Activated CD4-positive, alpha-beta T cell treated with anti-CD3 and anti-CD28 coated beads, Interleukin-2, amount 50 U/mL, for 48 hours (primary cell): ENCODE measurements around the gene GLCE.
"Not testable (repeated sequence)": the region's sequence is repeated elsewhere in the genome, so short reads cannot be mapped to it uniquely, and the experiment has no call there.

ENCODE experiments used
- DNase-seq, 2 experiments: peaks; one replicate each; pipeline ENCODE4 v3.0.0-alpha.2; 2020

Gene GLCE

GRCh38 chr15:69138963-69139362 is 21.5 kb upstream of the GLCE start:
- DNase-seq = no peak

GRCh38 chr15:69140306-69140705 is 20.1 kb upstream of the GLCE start:
- DNase-seq = no peak

DNA sequence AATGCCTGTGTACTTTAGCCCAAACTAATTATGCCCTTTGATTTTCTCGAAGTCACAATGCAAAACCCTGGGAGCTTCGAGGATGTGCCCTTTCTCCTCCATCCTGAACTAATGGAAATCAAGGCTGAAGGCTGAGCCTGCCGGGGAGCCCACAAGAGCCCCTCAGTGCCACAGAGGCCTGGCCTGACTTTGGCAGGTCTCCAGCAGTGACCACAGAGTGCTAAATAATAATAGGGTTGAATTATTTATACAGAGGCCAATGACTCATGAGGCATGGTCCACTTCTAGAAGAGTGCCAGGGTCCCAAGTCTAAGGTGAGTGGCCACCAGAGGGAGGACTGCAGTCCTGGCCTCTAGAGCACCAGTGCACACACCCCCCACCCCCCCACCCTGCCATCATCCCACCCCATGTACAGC is 19.1 kb upstream of the GLCE start:
- no peak for DNase-seq

GRCh38 chr15:69141833-69142232 is 18.6 kb upstream of the GLCE start:
- DNase-seq = no peak

- no peak for DNase-seq
These were observed 16.5 kb upstream of the GLCE start for GRCh38 chr15:69143756-69144436.

- no peak for DNase-seq
These were observed 15.9 kb upstream of the GLCE start for GRCh38 chr15:69144530-69144929.

GRCh38 chr15:69145149-69145693 is 15.2 kb upstream of the GLCE start:
- DNase-seq = no peak

DNA sequence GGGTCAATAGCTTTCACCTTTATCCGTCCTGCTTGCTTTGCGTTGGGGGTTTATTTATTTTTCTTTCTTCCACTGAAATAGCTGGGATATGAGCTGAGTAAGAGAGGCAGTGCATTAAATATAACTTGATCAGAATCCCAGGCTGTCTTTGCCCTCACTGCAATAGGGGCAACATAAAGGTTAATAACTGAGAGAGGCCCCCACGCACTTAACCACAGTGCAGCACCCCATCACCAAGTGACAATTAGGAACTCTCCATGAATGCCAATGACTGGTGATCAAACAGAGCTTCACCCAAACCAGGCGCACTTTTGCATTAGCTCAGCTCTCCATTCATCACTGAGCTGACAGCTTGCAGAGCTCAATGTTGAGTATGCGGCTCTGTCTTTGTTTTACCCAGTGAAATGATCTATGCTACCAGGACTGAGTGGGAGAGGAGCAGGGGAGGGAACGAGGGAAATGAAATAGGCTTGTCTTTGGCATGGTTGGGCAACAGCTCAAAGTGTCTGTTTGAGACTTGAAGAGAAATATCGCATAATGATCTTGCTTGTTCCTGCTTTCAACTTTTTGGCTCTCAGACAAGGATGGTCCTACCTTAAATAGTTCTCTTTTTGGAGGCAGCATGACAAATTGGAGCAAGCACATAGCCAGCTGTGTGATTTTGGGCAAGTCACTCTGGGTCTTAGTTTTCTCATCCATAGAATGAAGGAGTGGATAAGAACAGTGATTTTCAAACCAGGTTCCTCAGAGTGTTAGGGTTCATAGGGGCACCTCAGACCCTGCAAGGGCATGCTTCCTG is 14.5 kb upstream of the GLCE start:
- DNase-seq = no peak

- DNase-seq = no peak
These were observed 13.6 kb upstream of the GLCE start for GRCh38 chr15:69146724-69147435.

DNA sequence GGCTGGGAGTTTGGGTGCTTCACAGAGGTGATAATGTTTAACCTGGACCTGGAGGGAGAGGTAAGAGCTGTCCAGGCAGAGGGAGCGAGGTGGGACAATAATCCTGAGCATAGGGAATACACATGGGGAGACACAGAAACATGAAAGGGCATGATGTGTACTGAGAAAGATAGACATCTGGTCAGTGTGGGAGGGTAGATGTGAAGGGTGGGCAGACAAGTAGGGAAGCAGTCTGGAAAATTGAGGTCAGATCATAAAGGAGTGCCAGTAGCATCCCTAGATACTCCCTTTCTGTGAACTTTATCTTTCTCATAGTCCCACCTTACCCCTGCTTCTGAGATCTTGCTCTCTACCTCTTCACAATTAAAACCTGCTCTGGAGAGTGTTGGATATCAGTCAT is 12.0 kb upstream of the GLCE start:
- no peak for DNase-seq

DNA sequence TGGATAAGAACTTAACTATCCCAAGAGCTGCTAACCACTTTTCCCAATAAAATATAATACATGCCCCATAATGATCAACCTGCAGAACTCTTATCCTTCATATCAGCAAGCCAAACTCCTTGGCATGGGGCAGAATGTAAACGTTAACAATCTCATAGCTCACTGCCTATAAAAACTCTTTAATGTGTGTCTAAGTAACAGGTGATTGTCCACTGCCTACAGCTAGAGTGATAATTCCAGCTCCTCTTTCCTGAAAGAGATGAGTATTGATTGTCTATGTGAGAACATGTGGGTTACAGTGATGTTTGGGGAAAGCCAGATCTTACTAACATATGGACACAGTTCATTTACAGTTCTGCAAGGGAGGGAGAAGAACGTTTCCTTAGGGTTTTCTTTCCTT is 11.3 kb upstream of the GLCE start:
- DNase-seq = no peak

DNA sequence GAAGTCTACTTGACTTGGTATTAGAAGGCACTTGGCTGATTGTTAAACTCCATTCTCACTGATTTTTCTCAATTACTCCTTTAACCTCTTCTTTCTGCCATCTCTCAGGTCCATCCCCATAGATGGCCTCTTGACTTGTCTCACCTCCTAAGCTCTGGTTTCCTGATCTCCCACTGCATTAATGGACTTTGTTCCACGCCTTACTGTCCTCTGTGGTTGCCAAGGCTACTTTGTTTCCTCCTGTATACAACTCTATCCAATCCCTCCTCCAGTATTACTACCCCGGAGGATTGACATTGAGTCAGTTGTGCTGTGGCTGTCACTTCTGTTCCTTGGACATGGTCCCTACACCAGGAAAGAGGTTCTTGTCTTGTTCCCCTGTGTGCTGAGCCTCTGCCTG is 10.6 kb upstream of the GLCE start:
- DNase-seq = no peak

- no peak for DNase-seq
These were observed 10.1 kb upstream of the GLCE start for GRCh38 chr15:69150336-69150735.

- DNase-seq = no peak
These were observed 9.6 kb upstream of the GLCE start for GRCh38 chr15:69150841-69151240.

DNA sequence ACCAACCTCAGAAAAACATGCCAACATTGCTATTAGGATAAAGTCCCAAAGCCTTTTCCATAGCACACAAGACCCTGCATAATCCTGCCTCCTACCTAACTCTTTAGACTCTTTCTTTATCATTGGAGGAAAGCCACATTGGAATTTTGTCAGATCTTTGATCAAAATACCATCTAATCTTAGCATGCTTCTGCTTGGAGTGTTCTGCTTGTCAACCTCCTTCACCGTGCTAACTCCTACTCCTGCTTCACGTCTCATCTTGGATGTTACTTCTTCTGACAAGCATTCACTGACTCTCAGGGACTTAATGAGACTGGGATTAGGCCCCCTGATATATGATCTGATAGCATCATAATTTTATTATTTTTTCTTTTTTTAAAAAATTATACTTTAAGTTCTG is 7.4 kb upstream of the GLCE start:
- no peak for DNase-seq

DNA sequence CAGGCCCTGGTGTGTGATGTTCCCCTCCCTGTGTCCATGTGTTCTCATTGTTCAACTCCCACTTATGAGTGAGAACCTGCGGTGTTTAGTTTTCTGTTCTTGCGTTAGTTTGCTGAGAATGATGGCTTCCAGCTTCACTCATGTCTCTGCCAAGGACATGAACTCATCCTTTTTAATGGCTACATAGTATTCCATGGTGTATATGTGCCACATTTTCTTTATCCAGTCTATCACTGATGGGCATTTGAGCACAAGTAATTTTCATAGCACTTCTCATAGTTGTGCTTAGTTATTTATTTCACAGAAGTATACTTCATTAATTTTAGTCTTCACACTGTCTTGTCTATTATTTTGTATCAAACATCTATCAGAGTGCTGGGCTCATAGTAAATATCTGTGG is 6.8 kb upstream of the GLCE start:
- not testable (repeated sequence) for DNase-seq

DNA sequence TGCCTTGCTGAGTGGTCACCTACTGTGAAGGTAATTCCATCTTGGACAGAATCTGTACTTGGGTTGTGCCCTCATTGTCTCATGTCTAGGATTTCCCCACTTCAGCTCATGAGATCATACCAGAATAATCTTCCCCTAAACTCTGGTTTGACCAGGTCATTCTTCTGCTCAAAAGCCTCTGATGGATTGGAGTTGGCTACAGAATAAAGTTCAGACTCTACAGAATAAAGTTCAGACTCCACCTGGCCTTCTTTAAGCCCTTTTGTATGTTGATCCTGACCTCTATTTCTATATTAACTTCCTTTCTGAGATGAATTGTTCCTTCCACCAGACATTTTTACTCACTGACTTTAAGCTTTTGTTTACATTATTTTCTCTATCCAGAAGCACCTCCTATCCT is 6.4 kb upstream of the GLCE start:
- DNase-seq = no peak

DNA sequence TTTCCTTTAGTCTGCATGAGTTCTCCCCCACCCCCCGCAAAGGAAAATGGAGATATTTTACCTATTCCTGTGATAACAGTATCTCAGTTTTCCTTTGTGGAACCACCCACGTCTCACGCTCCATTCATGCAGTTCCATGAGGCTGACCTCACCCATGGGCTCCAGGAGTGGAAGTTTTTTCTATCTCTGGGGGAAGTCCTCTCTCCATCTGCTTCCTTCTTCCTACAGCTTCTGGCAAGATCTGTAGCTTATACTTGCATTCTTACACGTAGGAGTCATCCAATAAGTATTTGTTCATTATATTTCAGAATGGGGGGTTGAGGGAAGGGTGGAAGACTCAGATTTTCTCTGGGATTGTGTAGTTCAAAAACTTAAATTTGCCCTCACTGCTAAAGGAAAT is 5.8 kb upstream of the GLCE start:
- DNase-seq = no peak

GRCh38 chr15:69156736-69157381 is 3.6 kb upstream of the GLCE start:
- no peak for DNase-seq

- DNase-seq = no peak
These were observed 2.1 kb upstream of the GLCE start for GRCh38 chr15:69158201-69158842.

GRCh38 chr15:69158843-69159240 is 1.6 kb upstream of the GLCE start:
- no peak for DNase-seq

- DNase-seq = no peak
These were observed 662 bp upstream of the GLCE start for GRCh38 chr15:69159805-69160140.
